ENCODE data around the gene TMEM45A. TPM values are rescaled to one million over a fixed set of nuclear protein-coding genes. Genes with fewer than 3 reads are reported as not detected.

TMEM45A gene
- polyA plus RNA-seq, 1 donor from 2014 or later = 2.4 TPM

GRCh38 chr3:100600181-100601042 lies 108.0 kb downstream of the TMEM45A start:
- no peaks in the 10 kb centered on the region for H3K27me3 ChIP-seq (ENCODE audit: insufficient read depth, low read depth, low read length)
- H3K79me2 ChIP-seq (replicated peaks; ENCODE audit: insufficient read depth, low read length) = no peaks in the 10 kb centered on the region
- H2AFZ ChIP-seq (ENCODE audit: low read depth, low read length) = no peak overlapping the region
- no peaks in the 10 kb centered on the region for H3K36me3 ChIP-seq (ENCODE audit: insufficient read depth, low read length)
- H3K4me2 ChIP-seq (ENCODE audit: low read length) = no peak overlapping the region
- no peak overlapping the region for H3K9ac ChIP-seq (ENCODE audit: low read length)
- TF ChIP-seq TAF1 (IDR thresholded peaks at IDR 0.05; ENCODE audit: low read depth) (no peak), POLR2AphosphoS5 (IDR thresholded peaks at IDR 0.05) (no peak), RAD21 (conservative IDR thresholded peaks at IDR 0.05) (no peak), EP300 (conservative IDR thresholded peaks at IDR 0.05; ENCODE audit: poor library complexity, severe bottlenecking) (no peak), EZH2 (IDR thresholded peaks at IDR 0.05; ENCODE audit: borderline replicate concordance, insufficient read depth, low read length, poor library complexity, severe bottlenecking) (no peak), SMC3 (conservative IDR thresholded peaks at IDR 0.05; ENCODE audit: poor library complexity) (no peak), MXI1 (conservative IDR thresholded peaks at IDR 0.05; ENCODE audit: poor library complexity, severe bottlenecking) (no peak)
- TF ChIP-seq, protein P1, sequence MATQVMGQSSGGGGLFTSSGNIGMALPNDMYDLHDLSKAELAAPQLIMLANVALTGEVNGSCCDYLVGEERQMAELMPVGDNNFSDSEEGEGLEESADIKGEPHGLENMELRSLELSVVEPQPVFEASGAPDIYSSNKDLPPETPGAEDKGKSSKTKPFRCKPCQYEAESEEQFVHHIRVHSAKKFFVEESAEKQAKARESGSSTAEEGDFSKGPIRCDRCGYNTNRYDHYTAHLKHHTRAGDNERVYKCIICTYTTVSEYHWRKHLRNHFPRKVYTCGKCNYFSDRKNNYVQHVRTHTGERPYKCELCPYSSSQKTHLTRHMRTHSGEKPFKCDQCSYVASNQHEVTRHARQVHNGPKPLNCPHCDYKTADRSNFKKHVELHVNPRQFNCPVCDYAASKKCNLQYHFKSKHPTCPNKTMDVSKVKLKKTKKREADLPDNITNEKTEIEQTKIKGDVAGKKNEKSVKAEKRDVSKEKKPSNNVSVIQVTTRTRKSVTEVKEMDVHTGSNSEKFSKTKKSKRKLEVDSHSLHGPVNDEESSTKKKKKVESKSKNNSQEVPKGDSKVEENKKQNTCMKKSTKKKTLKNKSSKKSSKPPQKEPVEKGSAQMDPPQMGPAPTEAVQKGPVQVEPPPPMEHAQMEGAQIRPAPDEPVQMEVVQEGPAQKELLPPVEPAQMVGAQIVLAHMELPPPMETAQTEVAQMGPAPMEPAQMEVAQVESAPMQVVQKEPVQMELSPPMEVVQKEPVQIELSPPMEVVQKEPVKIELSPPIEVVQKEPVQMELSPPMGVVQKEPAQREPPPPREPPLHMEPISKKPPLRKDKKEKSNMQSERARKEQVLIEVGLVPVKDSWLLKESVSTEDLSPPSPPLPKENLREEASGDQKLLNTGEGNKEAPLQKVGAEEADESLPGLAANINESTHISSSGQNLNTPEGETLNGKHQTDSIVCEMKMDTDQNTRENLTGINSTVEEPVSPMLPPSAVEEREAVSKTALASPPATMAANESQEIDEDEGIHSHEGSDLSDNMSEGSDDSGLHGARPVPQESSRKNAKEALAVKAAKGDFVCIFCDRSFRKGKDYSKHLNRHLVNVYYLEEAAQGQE (IDR thresholded peaks at IDR 0.05; ENCODE audit: borderline replicate concordance) = no peak
- TF ChIP-seq, protein P2, sequence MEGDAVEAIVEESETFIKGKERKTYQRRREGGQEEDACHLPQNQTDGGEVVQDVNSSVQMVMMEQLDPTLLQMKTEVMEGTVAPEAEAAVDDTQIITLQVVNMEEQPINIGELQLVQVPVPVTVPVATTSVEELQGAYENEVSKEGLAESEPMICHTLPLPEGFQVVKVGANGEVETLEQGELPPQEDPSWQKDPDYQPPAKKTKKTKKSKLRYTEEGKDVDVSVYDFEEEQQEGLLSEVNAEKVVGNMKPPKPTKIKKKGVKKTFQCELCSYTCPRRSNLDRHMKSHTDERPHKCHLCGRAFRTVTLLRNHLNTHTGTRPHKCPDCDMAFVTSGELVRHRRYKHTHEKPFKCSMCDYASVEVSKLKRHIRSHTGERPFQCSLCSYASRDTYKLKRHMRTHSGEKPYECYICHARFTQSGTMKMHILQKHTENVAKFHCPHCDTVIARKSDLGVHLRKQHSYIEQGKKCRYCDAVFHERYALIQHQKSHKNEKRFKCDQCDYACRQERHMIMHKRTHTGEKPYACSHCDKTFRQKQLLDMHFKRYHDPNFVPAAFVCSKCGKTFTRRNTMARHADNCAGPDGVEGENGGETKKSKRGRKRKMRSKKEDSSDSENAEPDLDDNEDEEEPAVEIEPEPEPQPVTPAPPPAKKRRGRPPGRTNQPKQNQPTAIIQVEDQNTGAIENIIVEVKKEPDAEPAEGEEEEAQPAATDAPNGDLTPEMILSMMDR (IDR thresholded peaks at IDR 0.05; ENCODE audit: poor library complexity, severe bottlenecking) = no peak
- H3K9me2 ChIP-seq (ENCODE audit: insufficient read depth, low read length) = no peaks in the 10 kb centered on the region
- H4K20me1 ChIP-seq (ENCODE audit: insufficient read depth) = no peaks in the 10 kb centered on the region
- H3K27ac ChIP-seq (ENCODE audit: low read length) = no peak overlapping the region
- no peaks in the 10 kb centered on the region for H3K9me3 ChIP-seq (ENCODE audit: low read length)
- no peak overlapping the region for H3K4me3 ChIP-seq (ENCODE audit: low read length)
- H3F3A ChIP-seq (ENCODE audit: insufficient read depth, low read length, poor library complexity, severe bottlenecking) = no peaks in the 10 kb centered on the region

- H3K27ac ChIP-seq (ENCODE audit: low read length) = no peak overlapping the region
Observed at GRCh38 chr3:100602506-100603444, 110.4 kb downstream of the TMEM45A start.

More at GRCh38 chr3:100602506-100603444, 110.4 kb downstream of the TMEM45A start:
- Histone ChIP-seq H3K79me2 (replicated peaks; ENCODE audit: insufficient read depth, low read length) (no peaks in the 10 kb centered on the region), H3K4me3 (ENCODE audit: low read length) (no peak overlapping the region), H3K27me3 (ENCODE audit: insufficient read depth, low read depth, low read length) (no peaks in the 10 kb centered on the region), H3F3A (ENCODE audit: insufficient read depth, low read length, poor library complexity, severe bottlenecking) (no peaks in the 10 kb centered on the region), H2AFZ (ENCODE audit: low read depth, low read length) (no peak overlapping the region), H3K9me3 (ENCODE audit: low read length) (no peaks in the 10 kb centered on the region), H3K36me3 (ENCODE audit: insufficient read depth, low read length) (no peaks in the 10 kb centered on the region), H3K4me2 (ENCODE audit: low read length) (no peak overlapping the region), H3K9ac (ENCODE audit: low read length) (no peak overlapping the region), H4K20me1 (ENCODE audit: insufficient read depth) (no peaks in the 10 kb centered on the region), H3K9me2 (ENCODE audit: insufficient read depth, low read length) (no peaks in the 10 kb centered on the region)
- TF ChIP-seq, protein P1 (IDR thresholded peaks at IDR 0.05; ENCODE audit: borderline replicate concordance) = no peak
- TF ChIP-seq POLR2AphosphoS5 (IDR thresholded peaks at IDR 0.05) = no peak
- TF ChIP-seq, protein P2 (IDR thresholded peaks at IDR 0.05; ENCODE audit: poor library complexity, severe bottlenecking) = no peak

All from neural cell (in vitro differentiated cells).